Endothelial cell of umbilical vein (primary cell): ENCODE results near the gene SLC5A9. TPM values are rescaled to one million over a fixed set of nuclear protein-coding genes. Genes with fewer than 3 reads are reported as not detected.

Experiments
- BruUV-seq: library from RNA; stranded (reverse); fragments of 400-500 nt; replicated peaks from 2 replicates; lab custom pipeline; 2021; lab: Mats Ljungman, UMichigan
- CTCF ChIA-PET: fragments of 300-600, 350-600 bp; sonication (Branson Sonifier 250); formaldehyde crosslinking; loops from one replicate; lab custom pipeline; 2021; ENCODE audit warnings: antibody characterized with exemption, inconsistent platforms; lab: Charles Lee
- POLR2A ChIA-PET: fragments of 300-600, 350-600 bp; sonication (Branson Sonifier 250); formaldehyde crosslinking; loops from one replicate; lab custom pipeline; 2021; ENCODE audit warnings: antibody characterized with exemption, inconsistent platforms; lab: Charles Lee
- DNase-seq: peaks from one replicate; pipeline ENCODE4 v3.0.0-alpha.2; 2011; ENCODE audit warnings: low read depth, low spot score
- FAIRE-seq: peaks from 2 replicates; lab custom pipeline; 2011; peaks lifted over from hg19 to GRCh38; lab: Jason Lieb, UNC
- H2AFZ ChIP-seq: 2 replicates; pipeline ENCODE4 v1.6.0; 2012; ENCODE audit warnings: low read depth, low read length, control low read depth, inconsistent platforms
- H3K27ac ChIP-seq: 2 replicates; pipeline ENCODE4 v1.5.1; 2011; ENCODE audit warnings: low read depth, mild to moderate bottlenecking, control low read depth, low read length, moderate library complexity; ENCODE audit not compliant: insufficient read depth
- H3K27me3 ChIP-seq, 2 experiments: 2 replicates each; pipeline versions ENCODE4 v1.6.0 to v1.6.1; 2011; ENCODE audit warnings: low read length in 2 of 2, mixed read lengths in 1 of 2; ENCODE audit not compliant: control insufficient read depth in 2 of 2, insufficient read depth in 2 of 2
- H3K36me3 ChIP-seq, 2 experiments: 2 replicates in 1 of 2; 3 replicates in 1 of 2; pipeline ENCODE4 v1.5.1; 2011; ENCODE audit warnings: low read length in 2 of 2, mild to moderate bottlenecking in 1 of 2, moderate library complexity in 1 of 2; ENCODE audit not compliant: control insufficient read depth in 2 of 2, insufficient read depth in 2 of 2; ENCODE audit errors: extremely low read depth in 1 of 2
- H3K4me1 ChIP-seq: 3 replicates; pipeline ENCODE4 v1.5.1; 2011; ENCODE audit warnings: mild to moderate bottlenecking, low read length; ENCODE audit not compliant: control insufficient read depth, insufficient read depth; ENCODE audit errors: extremely low read depth
- H3K4me2 ChIP-seq: 2 replicates; pipeline ENCODE4 v1.6.1; 2011; ENCODE audit warnings: low read length, control low read depth, mixed read lengths; ENCODE audit not compliant: insufficient read depth
- H3K4me3 ChIP-seq, 3 experiments: fragments of 200-600 bp in 1 of 3; sonication (generic), shearing (Covaris generic) in 1 of 3; replicated peaks in 1 of 3; 2 replicates each; pipeline ENCODE4 v1.5.1; 2011 to 2016; ENCODE audit warnings: control low read depth in 3 of 3, low read length in 3 of 3, mild to moderate bottlenecking in 2 of 3, inconsistent platforms in 1 of 3, low read depth in 1 of 3, moderate library complexity in 1 of 3; ENCODE audit not compliant: insufficient read depth in 1 of 3
- H3K79me2 ChIP-seq: 2 replicates; pipeline ENCODE4 v1.6.0; 2012; ENCODE audit warnings: low read length, inconsistent platforms; ENCODE audit not compliant: control insufficient read depth, insufficient read depth
- H3K9ac ChIP-seq: replicated peaks from 2 replicates; pipeline ENCODE3; 2011; ENCODE audit warnings: low read length, control low read depth; ENCODE audit not compliant: insufficient read depth; ENCODE audit errors: extremely low read depth
- H3K9me1 ChIP-seq: replicated peaks from 3 replicates; pipeline ENCODE4 v1.6.0; 2011; ENCODE audit warnings: mild to moderate bottlenecking, low read length; ENCODE audit not compliant: control insufficient read depth, insufficient read depth; ENCODE audit errors: extremely low read depth
- H3K9me3 ChIP-seq: replicated peaks from 2 replicates; pipeline ENCODE4 v1.5.1; 2012; ENCODE audit warnings: low read length, inconsistent platforms; ENCODE audit not compliant: control insufficient read depth, insufficient read depth
- H4K20me1 ChIP-seq: replicated peaks from 2 replicates; pipeline ENCODE3; 2011; ENCODE audit warnings: mild to moderate bottlenecking, low read length; ENCODE audit not compliant: control insufficient read depth, insufficient read depth; ENCODE audit errors: extremely low read depth
- CTCF ChIP-seq, 2 donors: IDR thresholded peaks; 1 replicate in 1 of 2; 2 replicates in 1 of 2; pipeline ENCODE4 v1.5.1; 2011; ENCODE audit warnings: low read length in 2 of 2, mild to moderate bottlenecking in 2 of 2, moderate library complexity in 2 of 2, control low read depth in 1 of 2, inconsistent platforms in 1 of 2, low read depth in 1 of 2; ENCODE audit not compliant: insufficient read depth in 1 of 2; ENCODE audit errors: extremely low read depth in 1 of 2
- EZH2 ChIP-seq: IDR thresholded peaks from 2 replicates; pipeline ENCODE4 v1.6.1; 2012; ENCODE audit warnings: borderline replicate concordance, low read depth, mild to moderate bottlenecking, moderate library complexity, low read length, inconsistent platforms; ENCODE audit not compliant: severe bottlenecking
- FOS ChIP-seq: IDR thresholded peaks from 2 replicates; pipeline ENCODE4 v1.6.1; 2011; ENCODE audit warnings: mild to moderate bottlenecking, low read length, moderate library complexity, borderline replicate concordance; ENCODE audit not compliant: insufficient read depth
- GATA2 ChIP-seq: IDR thresholded peaks from 2 replicates; pipeline ENCODE4 v1.7.0; 2011; ENCODE audit warnings: low read depth, mild to moderate bottlenecking, moderate library complexity, mixed read lengths, low read length; ENCODE audit not compliant: insufficient read length, insufficient read depth
- JUN ChIP-seq: IDR thresholded peaks from 2 replicates; pipeline ENCODE4 v1.6.1; 2011; ENCODE audit warnings: borderline replicate concordance, low read depth; ENCODE audit not compliant: insufficient read length, insufficient read depth
- MAX ChIP-seq: IDR thresholded peaks from 2 replicates; pipeline ENCODE4 v1.6.1; 2011; ENCODE audit not compliant: insufficient read depth, insufficient read length
- MYC ChIP-seq: IDR thresholded peaks from one replicate; pipeline ENCODE4 v1.6.1; 2011; ENCODE audit warnings: mild to moderate bottlenecking, low read depth, low read length
- POLR2A ChIP-seq: IDR thresholded peaks from 2 replicates; pipeline ENCODE4 v1.6.1; 2012; ENCODE audit warnings: low read depth, mild to moderate bottlenecking, control low read depth, low read length
- POLR2AphosphoS5 ChIP-seq: IDR thresholded peaks from 2 replicates; pipeline ENCODE4 v1.6.1; 2012; ENCODE audit warnings: low read depth, mild to moderate bottlenecking, control low read depth, low read length, moderate library complexity; ENCODE audit not compliant: insufficient read depth
- dilution Hi-C: fragments of 300-500 bp; cut with MboI; formaldehyde crosslinking; loops from one replicate; pipeline ENCODE4 v1.15.0; 2019; ENCODE audit warnings: low sequenced_read_pairs; ENCODE audit not compliant: extremely low pct_ligation_motif_present
- intact Hi-C: fragments of 100-400 bp; cut with micrococcal nuclease; formaldehyde crosslinking; loops from one replicate; pipeline ENCODE4 v1.10.0; 2022
- polyA plus RNA-seq, 4 experiments: library from polyadenylated mRNA; depleted of rRNA in 3 of 4; stranded (reverse) in 3 of 4; unstranded in 1 of 4; fragments of >200 nt; gene quantifications; 2 replicates each; pipeline versions ENCODE4 v1.2.1 to v1.2.3, GENCODE V29; 2011 to 2012; ENCODE audit warnings: missing spikeins in 1 of 4
- total RNA-seq: library from RNA; stranded (reverse); gene quantifications from 2 replicates; pipeline ENCODE4 v1.2.3, GENCODE V29; 2021

The SLC5A9 gene
- total and polyA plus RNA-seq, 2 donors (not counting 3 experiments of a cell fraction or from before 2014, with no cell fraction given), result not detected

- Histone ChIP-seq H3K9ac (no peak overlapping the region), H3K36me3 (no peaks in the 10 kb centered on the region), H3K27ac (no peak overlapping the region), H3K4me1 (no peaks in the 10 kb centered on the region), H3K9me3 (no peaks in the 10 kb centered on the region), H3K4me3 (no peak overlapping the region), H2AFZ (no peak overlapping the region), H3K79me2 (no peaks in the 10 kb centered on the region), H3K27me3 (peaks cover 0 to 1% of the 10 kb centered on the region in 2 experiments), H3K4me2 (no peak overlapping the region), H3K9me1 (no peaks in the 10 kb centered on the region), H4K20me1 (no peaks in the 10 kb centered on the region)
- dilution Hi-C loops (no loop called here), intact Hi-C loops (no loop called here)
- DNase-seq (no peak), FAIRE-seq (no peak)
- CTCF ChIA-PET, result interaction anchor here (1.7 kb wide), 1 partner anchor 11 kb away, joined by 4 read pairs; no protein-coding TSS in a partner anchor
- POLR2A ChIA-PET, result no interaction called here
- TF ChIP-seq MAX, result no peak
- no peak for TF ChIP-seq JUN
- no peak for TF ChIP-seq POLR2A
- no peak for TF ChIP-seq CTCF (IDR thresholded peaks at IDR 0.05; ENCODE audit: extremely low read depth in 1 of 2, insufficient read depth in 1 of 2, low read depth in 1 of 2, low read length in 2 of 2)
- TF ChIP-seq MYC, result no peak
- TF ChIP-seq EZH2, result no peak
- no peak for TF ChIP-seq POLR2AphosphoS5
- no peak for TF ChIP-seq GATA2
- TF ChIP-seq FOS, result no peak
- no TSS peak for BruUV-seq
Measured at GRCh38 chr1:48216313-48216712, 6.2 kb upstream of the SLC5A9 start.
